Activated naive CD4-positive, alpha-beta T cell treated with anti-CD3 and anti-CD28 coated beads, Interleukin-2, amount 50 U/mL, for 24 hours (primary cell): ENCODE measurements around the gene DAZL.

Experiments used
- H3K27ac Mint-ChIP-seq: one replicate; pipeline ENCODE4 v1.8.0; 2021; ENCODE audit warnings: mild to moderate bottlenecking, mixed read lengths
- H3K27me3 Mint-ChIP-seq: one replicate; pipeline ENCODE4 v1.8.0; 2021; ENCODE audit warnings: mixed read lengths
- H3K36me3 Mint-ChIP-seq: one replicate; pipeline ENCODE4 v1.8.0; 2021; ENCODE audit warnings: mixed read lengths
- H3K4me1 Mint-ChIP-seq: one replicate; pipeline ENCODE4 v1.8.0; 2021; ENCODE audit warnings: mixed read lengths
- H3K4me3 Mint-ChIP-seq: one replicate; pipeline ENCODE4 v1.8.0; 2021; ENCODE audit warnings: mild to moderate bottlenecking, mixed read lengths
- H3K9me3 Mint-ChIP-seq: one replicate; pipeline ENCODE4 v1.8.0; 2021; ENCODE audit warnings: mixed read lengths

Gene DAZL

DNA sequence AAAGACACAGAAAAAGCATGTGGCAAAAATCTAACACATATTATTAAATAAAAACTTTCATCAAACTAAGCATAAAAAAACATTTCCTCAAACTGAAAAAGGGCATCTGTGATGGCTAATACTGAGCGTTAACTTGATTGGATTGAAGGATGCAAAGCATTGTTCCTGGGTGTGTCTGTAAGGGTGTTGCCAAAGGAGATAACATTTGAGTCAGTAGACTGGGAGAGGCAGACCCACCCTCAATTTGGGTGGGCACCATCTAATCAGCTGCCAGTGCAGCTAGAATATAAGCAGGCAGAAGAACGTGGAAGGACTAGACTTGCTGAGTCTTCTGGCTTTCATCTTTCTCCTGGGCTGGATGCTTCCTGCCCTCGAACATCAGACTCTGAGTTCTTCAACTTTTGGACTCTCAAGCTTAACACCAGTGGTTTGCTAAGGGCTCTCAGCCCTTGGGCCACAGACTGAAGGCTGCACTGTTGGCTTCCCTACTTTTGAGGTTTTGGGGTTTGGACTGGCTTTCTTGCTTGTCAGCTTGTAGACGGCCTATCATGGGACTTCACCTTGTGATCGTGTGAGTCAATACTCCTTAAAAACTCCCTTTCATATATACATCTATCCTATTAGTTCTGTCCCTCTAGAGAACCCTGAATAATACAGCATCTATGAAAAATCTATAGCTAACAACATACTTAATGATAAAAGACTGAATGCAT, 45.4 kb downstream of the DAZL start:
- no peak overlapping the region for H3K4me3 Mint-ChIP-seq
- H3K27me3 Mint-ChIP-seq = no peaks in the 10 kb centered on the region
- H3K36me3 Mint-ChIP-seq = no peaks in the 10 kb centered on the region
- no peaks in the 10 kb centered on the region for H3K4me1 Mint-ChIP-seq
- no peaks in the 10 kb centered on the region for H3K9me3 Mint-ChIP-seq
- H3K27ac Mint-ChIP-seq = no peak overlapping the region

GRCh38 chr3:16554126-16554525, 51.1 kb downstream of the DAZL start:
- Mint-ChIP-seq H3K4me1 (peaks cover 8% of the 10 kb centered on the region), H3K4me3 (no peak overlapping the region), H3K36me3 (no peaks in the 10 kb centered on the region), H3K27ac (no peak overlapping the region), H3K27me3 (peaks cover 1% of the 10 kb centered on the region), H3K9me3 (no peaks in the 10 kb centered on the region)

GRCh38 chr3:16552757-16553156, 52.5 kb downstream of the DAZL start:
- H3K36me3 Mint-ChIP-seq = no peaks in the 10 kb centered on the region
- no peak overlapping the region for H3K4me3 Mint-ChIP-seq
- no peaks in the 10 kb centered on the region for H3K9me3 Mint-ChIP-seq
- peaks cover 1% of the 10 kb centered on the region for H3K27me3 Mint-ChIP-seq
- peaks cover 8% of the 10 kb centered on the region for H3K4me1 Mint-ChIP-seq
- no peak overlapping the region for H3K27ac Mint-ChIP-seq

DNA sequence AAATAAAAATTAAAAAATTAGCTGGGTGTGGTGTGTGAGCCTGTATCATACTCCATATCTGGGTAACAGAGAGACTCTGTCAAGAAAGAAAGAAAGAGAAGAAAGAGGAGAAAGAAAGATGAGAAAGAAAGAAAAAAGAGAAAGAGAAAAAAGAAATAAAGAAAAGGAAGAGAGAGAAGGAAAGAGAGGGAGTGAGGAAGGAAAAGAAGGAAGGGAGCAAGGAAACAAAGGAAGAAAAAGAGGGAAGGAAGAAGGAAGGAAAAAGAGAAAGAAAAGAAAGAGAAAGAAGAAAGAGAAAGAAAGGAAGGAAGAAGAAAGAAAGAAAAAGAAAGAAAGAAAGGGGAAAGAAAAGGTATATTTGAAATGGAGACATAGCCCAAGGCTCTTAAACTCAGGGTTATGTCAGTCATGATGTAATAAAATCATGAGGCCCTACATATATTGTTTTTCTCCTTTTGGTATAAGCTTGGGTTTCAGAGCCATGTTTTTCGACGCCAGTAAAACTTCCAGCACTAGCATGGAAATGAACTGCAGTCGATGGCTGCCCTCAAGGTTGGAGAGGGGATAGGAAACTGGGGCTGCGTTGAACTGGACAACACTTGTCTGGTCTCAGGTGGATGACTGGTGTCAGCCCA, 53.8 kb downstream of the DAZL start:
- no peaks in the 10 kb centered on the region for H3K36me3 Mint-ChIP-seq
- H3K4me3 Mint-ChIP-seq = no peak overlapping the region
- peak overlapping the region; percentile 95 for H3K27ac Mint-ChIP-seq
- H3K4me1 Mint-ChIP-seq = peaks cover 8% of the 10 kb centered on the region
- peaks cover 1% of the 10 kb centered on the region for H3K27me3 Mint-ChIP-seq
- H3K9me3 Mint-ChIP-seq = no peaks in the 10 kb centered on the region

GRCh38 chr3:16550676-16551341, 54.4 kb downstream of the DAZL start:
- no peak overlapping the region for H3K4me3 Mint-ChIP-seq

DNA sequence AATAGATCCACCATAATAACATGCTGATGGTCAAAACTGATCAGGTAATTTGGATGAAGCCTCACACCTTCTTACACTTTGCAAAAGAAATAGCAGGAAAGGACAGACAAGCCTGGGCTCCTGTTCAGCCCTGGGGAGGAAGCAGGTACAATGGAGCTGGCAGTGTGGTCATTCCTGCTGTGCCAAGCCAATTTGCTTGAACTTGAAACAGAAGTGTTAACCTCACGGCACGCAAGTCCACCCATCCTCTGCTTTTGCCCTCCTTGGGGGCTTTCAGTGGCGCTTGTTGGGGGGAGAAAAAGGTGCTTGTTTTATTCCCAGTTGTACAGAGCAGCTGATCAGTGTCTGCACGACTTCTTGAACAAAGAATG, 54.9 kb downstream of the DAZL start:
- Mint-ChIP-seq H3K27ac (no peak overlapping the region), H3K9me3 (no peaks in the 10 kb centered on the region), H3K4me1 (peaks cover 8% of the 10 kb centered on the region), H3K27me3 (peaks cover 1% of the 10 kb centered on the region), H3K36me3 (no peaks in the 10 kb centered on the region), H3K4me3 (no peak overlapping the region)

More at GRCh38 chr3:16550676-16551341, 54.4 kb downstream of the DAZL start:
- Mint-ChIP-seq H3K9me3 (no peaks in the 10 kb centered on the region), H3K27ac (peak overlapping the region; percentile 95), H3K36me3 (no peaks in the 10 kb centered on the region), H3K4me1 (peaks cover 8% of the 10 kb centered on the region), H3K27me3 (peaks cover 1% of the 10 kb centered on the region)

DNA sequence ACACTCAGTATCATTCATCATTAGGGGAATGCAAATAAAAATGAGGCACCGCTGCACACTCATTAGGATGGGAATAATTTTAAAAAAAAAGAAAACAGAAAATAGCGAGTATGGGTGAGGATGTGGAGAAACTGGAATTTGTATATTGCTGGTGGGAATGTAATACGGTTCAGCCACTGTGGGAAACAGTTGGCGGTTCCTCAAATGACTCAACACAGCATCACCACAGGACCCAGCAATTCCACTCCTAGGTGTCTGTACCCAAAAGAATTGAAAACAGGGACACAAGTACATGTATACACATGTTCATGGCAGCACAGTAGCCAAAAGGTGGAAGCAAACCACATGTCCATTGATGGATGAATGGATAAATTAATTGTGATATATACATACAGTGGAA, 56.5 kb downstream of the DAZL start:
- no peak overlapping the region for H3K4me3 Mint-ChIP-seq
- no peaks in the 10 kb centered on the region for H3K36me3 Mint-ChIP-seq
- no peak overlapping the region for H3K27ac Mint-ChIP-seq
- peaks cover 8% of the 10 kb centered on the region for H3K4me1 Mint-ChIP-seq
- no peaks in the 10 kb centered on the region for H3K9me3 Mint-ChIP-seq
- H3K27me3 Mint-ChIP-seq = peaks cover under 1% of the 10 kb centered on the region

DNA sequence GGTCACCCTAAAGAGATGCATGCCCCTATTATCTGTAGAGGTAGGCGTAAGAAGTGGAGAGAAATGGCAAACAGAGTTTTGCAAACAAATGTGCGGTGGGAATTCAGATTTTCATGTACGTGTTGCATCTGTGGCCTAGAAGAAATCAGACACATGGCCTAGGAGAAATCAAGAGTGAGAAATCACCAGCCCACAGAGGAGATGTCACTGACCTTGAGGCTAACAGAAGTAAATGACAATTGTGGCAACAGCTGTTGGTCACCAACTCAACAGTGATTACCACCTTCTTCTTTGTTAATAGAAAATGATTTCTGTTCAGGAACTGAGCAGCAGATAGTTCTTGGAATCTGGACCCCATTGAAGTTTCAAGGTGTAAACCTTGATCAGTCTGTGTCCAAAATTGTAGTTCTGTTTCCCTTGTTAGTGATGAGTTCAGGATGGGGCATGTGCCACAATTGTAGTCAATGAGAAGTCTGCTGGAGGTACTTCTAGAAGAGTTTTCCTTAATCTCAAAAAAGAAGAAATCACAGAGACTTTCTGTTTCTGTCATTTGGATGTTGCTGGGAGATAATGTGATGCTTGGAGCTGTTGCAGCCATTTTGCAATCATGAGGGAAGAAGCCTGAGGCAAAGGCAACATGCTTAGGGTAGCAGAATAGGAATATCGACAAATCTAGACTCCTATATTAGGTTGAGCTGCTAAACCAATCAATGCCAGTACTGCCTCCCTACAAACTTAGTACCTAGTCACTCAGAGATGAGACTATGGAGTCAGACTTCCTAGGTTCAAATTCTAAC, 57.5 kb downstream of the DAZL start:
- Mint-ChIP-seq H3K9me3 (no peaks in the 10 kb centered on the region), H3K36me3 (no peaks in the 10 kb centered on the region), H3K27ac (no peak overlapping the region)

DNA sequence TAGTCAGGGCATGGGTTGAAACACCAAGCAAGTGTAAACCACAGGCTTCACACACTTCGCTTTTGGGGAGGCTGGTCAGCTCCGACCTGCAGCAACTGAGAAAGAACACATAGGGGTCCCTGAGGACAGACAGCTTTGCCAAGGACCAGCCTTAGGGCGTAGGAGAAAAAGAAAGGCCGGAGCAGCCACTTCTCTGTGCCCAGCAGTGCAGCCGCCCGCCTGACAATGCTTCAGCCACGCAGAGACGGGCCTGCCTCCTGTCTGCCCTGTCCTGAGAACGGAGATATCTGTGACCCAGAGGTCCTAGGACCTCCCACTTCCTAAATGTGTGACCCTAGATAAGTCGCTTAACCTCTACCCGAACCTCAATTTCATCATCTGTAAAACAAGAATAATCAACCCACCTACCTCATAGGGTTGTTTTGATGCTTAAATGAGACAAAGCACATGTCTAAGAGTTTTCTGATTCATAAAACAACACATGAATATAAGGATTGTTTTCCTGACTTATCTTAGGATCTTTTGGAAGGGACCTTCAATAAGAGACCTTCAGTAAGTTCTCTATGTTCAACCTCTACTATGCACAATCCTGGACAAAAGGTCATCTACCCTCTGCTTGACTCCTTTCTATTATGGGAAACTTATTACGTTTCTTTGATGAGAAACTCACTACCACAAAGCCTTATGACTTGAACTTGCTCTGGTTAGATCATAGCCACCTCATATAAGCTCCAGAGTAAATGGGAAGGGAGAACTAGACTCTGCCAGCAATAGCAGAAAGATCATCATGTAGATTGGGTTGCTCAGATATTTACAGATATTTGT, 58.8 kb downstream of the DAZL start:
- H3K9me3 Mint-ChIP-seq = no peaks in the 10 kb centered on the region
- no peaks in the 10 kb centered on the region for H3K36me3 Mint-ChIP-seq
- H3K27ac Mint-ChIP-seq = no peak overlapping the region
- no peaks in the 10 kb centered on the region for H3K27me3 Mint-ChIP-seq
- peaks cover 8% of the 10 kb centered on the region for H3K4me1 Mint-ChIP-seq
- H3K4me3 Mint-ChIP-seq = no peak overlapping the region

More for the DNA sequence above, 57.5 kb downstream of the DAZL start:
- Mint-ChIP-seq H3K4me3 (no peak overlapping the region), H3K4me1 (peaks cover 8% of the 10 kb centered on the region), H3K27me3 (no peaks in the 10 kb centered on the region)

DNA sequence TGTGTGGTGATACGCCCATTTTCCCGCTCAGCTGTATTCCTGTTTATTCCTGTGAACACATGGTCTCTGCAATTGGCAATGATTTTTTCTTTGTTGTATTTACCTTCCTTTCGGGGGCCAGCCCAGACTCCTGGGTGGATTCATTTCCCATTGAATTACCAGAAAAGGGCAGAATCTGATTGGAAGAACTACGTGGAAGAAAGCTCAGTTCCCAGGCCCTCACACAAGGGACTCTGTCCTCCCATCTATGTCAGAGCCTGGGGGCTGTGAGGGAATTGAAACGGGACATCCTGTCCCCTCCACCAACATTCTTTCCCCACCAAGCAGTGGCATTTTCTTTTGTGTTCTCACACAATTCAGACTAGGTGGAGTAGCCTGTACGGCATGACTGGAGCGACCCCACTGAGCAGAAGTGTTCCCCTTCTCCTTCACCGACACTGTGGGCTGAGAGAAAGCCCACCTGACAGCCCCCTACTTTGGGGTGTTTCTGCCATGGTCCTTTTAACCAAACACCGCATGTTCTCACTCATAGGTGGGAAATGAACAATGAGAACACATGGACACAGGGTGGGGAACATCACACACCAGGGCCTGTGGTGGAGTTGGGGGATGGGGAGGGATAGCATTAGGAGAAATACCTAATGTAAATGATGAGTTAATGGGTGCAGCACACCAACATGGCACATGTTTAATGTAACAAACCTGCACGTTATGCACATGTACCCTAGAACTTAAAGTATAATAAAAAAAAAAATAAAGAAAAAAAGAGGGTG, 59.6 kb downstream of the DAZL start:
- Mint-ChIP-seq H3K4me1 (peaks cover 1% of the 10 kb centered on the region), H3K9me3 (no peaks in the 10 kb centered on the region), H3K27me3 (no peaks in the 10 kb centered on the region), H3K27ac (no peak overlapping the region), H3K36me3 (no peaks in the 10 kb centered on the region), H3K4me3 (no peak overlapping the region)

DNA sequence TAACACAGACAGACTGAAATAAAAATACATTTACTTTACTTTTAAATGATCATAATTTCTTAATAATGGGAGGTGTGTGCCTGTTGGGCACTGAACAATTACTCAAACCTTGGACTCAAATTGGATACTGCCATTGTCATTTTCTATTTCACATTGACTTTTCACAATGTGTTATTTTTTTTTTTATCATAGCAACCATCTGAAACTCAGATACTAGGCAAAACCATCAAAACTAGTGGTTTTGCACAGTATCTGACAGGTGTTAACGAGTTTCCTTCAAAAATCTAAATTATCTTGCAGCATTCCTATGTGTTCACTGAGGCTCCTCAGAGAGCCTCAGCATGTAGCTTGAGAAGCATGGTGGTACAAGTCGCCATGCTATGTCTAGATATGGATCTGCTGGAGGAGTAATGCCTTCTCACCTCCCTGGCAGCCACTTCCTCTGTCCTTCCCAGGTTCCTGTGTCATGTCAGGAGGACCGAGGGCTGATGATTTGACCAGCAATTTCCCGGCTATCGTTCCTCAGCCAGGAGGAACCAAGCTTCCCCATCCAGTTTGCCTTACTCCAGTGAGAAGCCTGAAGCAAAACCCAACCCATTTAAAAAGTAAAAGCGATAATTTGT, 61.9 kb downstream of the DAZL start:
- Mint-ChIP-seq H3K4me1 (no peaks in the 10 kb centered on the region), H3K4me3 (no peak overlapping the region), H3K9me3 (no peaks in the 10 kb centered on the region), H3K27me3 (no peaks in the 10 kb centered on the region), H3K36me3 (no peaks in the 10 kb centered on the region), H3K27ac (no peak overlapping the region)

GRCh38 chr3:16538507-16538906, 66.7 kb downstream of the DAZL start:
- Mint-ChIP-seq H3K27ac (no peak overlapping the region), H3K4me1 (no peaks in the 10 kb centered on the region), H3K9me3 (no peaks in the 10 kb centered on the region), H3K4me3 (no peak overlapping the region), H3K27me3 (peaks cover 2% of the 10 kb centered on the region), H3K36me3 (no peaks in the 10 kb centered on the region)

DNA sequence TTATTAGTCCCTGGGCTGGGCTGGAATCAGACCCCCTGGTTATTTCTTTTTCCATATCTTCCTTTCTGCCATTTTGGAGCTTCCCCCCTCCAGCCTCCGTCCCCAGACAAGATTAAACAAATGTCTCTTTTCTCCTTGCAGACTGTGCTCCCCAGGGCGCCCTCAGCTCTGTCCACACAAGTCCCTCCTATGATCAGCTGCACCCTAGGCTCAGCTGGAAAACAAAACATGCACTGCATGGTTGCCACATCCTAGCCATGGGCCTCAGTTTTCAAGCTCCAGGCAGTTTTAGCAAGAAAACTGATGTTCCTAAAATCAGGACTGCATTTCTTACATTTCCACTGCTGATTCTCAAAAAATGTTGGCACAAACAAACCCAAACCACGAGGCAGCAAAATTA, 68.2 kb downstream of the DAZL start:
- H3K4me1 Mint-ChIP-seq = no peaks in the 10 kb centered on the region
- no peak overlapping the region for H3K4me3 Mint-ChIP-seq
- peaks cover 2% of the 10 kb centered on the region for H3K27me3 Mint-ChIP-seq
- no peak overlapping the region for H3K27ac Mint-ChIP-seq
- no peaks in the 10 kb centered on the region for H3K9me3 Mint-ChIP-seq
- no peaks in the 10 kb centered on the region for H3K36me3 Mint-ChIP-seq
